ENCODE data around the gene ACVR1B. TPM values are rescaled to one million over a fixed set of nuclear protein-coding genes. Genes with fewer than 3 reads are reported as not detected.

The ACVR1B gene
- total and polyA plus RNA-seq, 7 donors = 7.2 to 30.7 (median 9.8) TPM

- TF ChIP-seq POLR2A (IDR thresholded peaks at IDR 0.05) = no peak
- TF ChIP-seq POLR2AphosphoS5 (IDR thresholded peaks at IDR 0.05) = no peak
- no peak for TF ChIP-seq CTCF (IDR thresholded peaks at IDR 0.05)
- TF ChIP-seq EP300 (IDR thresholded peaks at IDR 0.05) = no peak
- Histone ChIP-seq H3K9me3 (no peaks in the 10 kb centered on the region), H3K36me3 (no peaks in the 10 kb centered on the region), H3K27me3 (peaks cover 14 to 33% (median 18%) of the 10 kb centered on the region in 3 donors), H3K27ac (peak overlapping the region; percentile 77 to 90 (median 80)), H3K4me1 (peaks cover 0 to 24% (median 21%) of the 10 kb centered on the region in 4 donors), H3K4me3 (peak overlapping the region; percentile 28 to 52 (median 51))
- 22 to 38% methylated on average over 23 of the region's 23 CpGs for WGBS, 2 donors
- intact Hi-C loops (cut with DNase I) = no loop called here
- DNase-seq = peak; percentile 70
Observed at GRCh38 chr12:51906430-51907082, 44.9 kb upstream of the ACVR1B start.

- Histone ChIP-seq H3K36me3 (no peaks in the 10 kb centered on the region), H3K4me1 (peaks cover 0 to 30% (median 23%) of the 10 kb centered on the region in 4 donors), H3K27me3 (peaks cover 14 to 35% (median 18%) of the 10 kb centered on the region in 3 donors), H3K4me3 (peak within 1 kb of the TSS; percentile 28 to 52 (median 51)), H3K27ac (peak within 1 kb of the TSS; percentile 77 to 90 (median 80)), H3K9me3 (no peaks in the 10 kb centered on the region)
- WGBS, 2 donors = 4 to 10% methylated on average over 74 of the region's 74 CpGs
- no peak for TF ChIP-seq EP300 (IDR thresholded peaks at IDR 0.05)
- no peak for TF ChIP-seq POLR2A (IDR thresholded peaks at IDR 0.05)
- TF ChIP-seq POLR2AphosphoS5 (IDR thresholded peaks at IDR 0.05) = no peak
- no peak for TF ChIP-seq CTCF (IDR thresholded peaks at IDR 0.05)
- DNase-seq = peak; percentile 69
- intact Hi-C loops (cut with DNase I) = no loop called here
Observed at GRCh38 chr12:51907083-51907855, 44.2 kb upstream of the ACVR1B start, which contains the start of gene ACVRL1. TSS of gene ACVRL1 (plus strand) at chr12:51907504. CDS start at chr12:51912475, 4,971 bp downstream.

- DNase-seq = peak; percentile 63
- Histone ChIP-seq H3K4me3 (peak overlapping the region; percentile 28 to 52 (median 51)), H3K27me3 (peaks cover 14 to 37% (median 18%) of the 10 kb centered on the region in 3 donors), H3K9me3 (no peaks in the 10 kb centered on the region), H3K27ac (peak overlapping the region; percentile 77 to 90 (median 80)), H3K4me1 (peaks cover 0 to 35% (median 25%) of the 10 kb centered on the region in 4 donors), H3K36me3 (no peaks in the 10 kb centered on the region)
- intact Hi-C loops (cut with DNase I) = no loop called here
- 47 to 69% methylated on average over 7 of the region's 7 CpGs for WGBS, 2 donors
- no peak for TF ChIP-seq EP300 (IDR thresholded peaks at IDR 0.05)
Observed at GRCh38 chr12:51907856-51908425, 43.6 kb upstream of the ACVR1B start.

- H3K4me1 ChIP-seq = peaks cover 0 to 40% (median 30%) of the 10 kb centered on the region in 4 donors
- DNase-seq = peak; percentile 61
- WGBS, 2 donors = 78 to 81% methylated on average over 9 of the region's 9 CpGs
Observed at GRCh38 chr12:51908876-51909592, 42.5 kb upstream of the ACVR1B start.

More at GRCh38 chr12:51908876-51909592, 42.5 kb upstream of the ACVR1B start:
- H3K27ac ChIP-seq = peak overlapping the region; percentile 1 to 90 (median 58)
- H3K9me3 ChIP-seq = no peaks in the 10 kb centered on the region
- no peaks in the 10 kb centered on the region for H3K36me3 ChIP-seq
- intact Hi-C loops (cut with DNase I) = no loop called here
- peaks cover 14 to 40% (median 18%) of the 10 kb centered on the region in 3 donors for H3K27me3 ChIP-seq
- TF ChIP-seq POLR2A (IDR thresholded peaks at IDR 0.05) = no peak
- no peak for TF ChIP-seq POLR2AphosphoS5 (IDR thresholded peaks at IDR 0.05)
- TF ChIP-seq EP300 (IDR thresholded peaks at IDR 0.05) = no peak
- no peak for TF ChIP-seq CTCF (IDR thresholded peaks at IDR 0.05)
- H3K4me3 ChIP-seq = no peak overlapping the region
